Measurements from ENCODE around the gene LRRK1.

GRCh38 chr15:101069654-101069973 lies 150.5 kb downstream of the LRRK1 start:
- TF ChIP-seq CTCF (IDR thresholded peaks at IDR 0.05) (no peak), EZH2 (IDR thresholded peaks at IDR 0.05) (no peak)

Measured in neural progenitor cell (in vitro differentiated cells).